Aorta (tissue), 5 donors: Measurements from ENCODE around the gene TCL1B. TPM values are rescaled to one million over a fixed set of nuclear protein-coding genes. Genes with fewer than 3 reads are reported as not detected.

Source experiments
- ATAC-seq: fragments of 200-7000 bp; cut with Tn5 transposase; one replicate; pipeline ENCODE4 v1.9.1; 2022; ENCODE audit warnings: moderate library complexity; ENCODE audit not compliant: low FRiP score
- DNase-seq, 2 donors: peaks; one replicate each; pipeline ENCODE4 v3.0.0-alpha.2; 2020
- H3K27ac ChIP-seq, 2 donors: one replicate each; pipeline ENCODE4 v1.5.1; 2013; ENCODE audit warnings: low read length in 2 of 2, mild to moderate bottlenecking in 2 of 2, moderate library complexity in 2 of 2, control low read depth in 1 of 2, inconsistent platforms in 1 of 2, low read depth in 1 of 2
- H3K27me3 ChIP-seq, 2 donors: one replicate each; pipeline ENCODE4 v1.6.1; 2013; ENCODE audit warnings: control low read depth in 1 of 2, low read length in 1 of 2, mild to moderate bottlenecking in 1 of 2, moderate library complexity in 1 of 2; ENCODE audit not compliant: insufficient read depth in 2 of 2, control insufficient read depth in 1 of 2
- H3K36me3 ChIP-seq, 2 donors: one replicate each; pipeline ENCODE4 v1.6.1; 2013; ENCODE audit warnings: control low read depth in 1 of 2, low read length in 1 of 2, mild to moderate bottlenecking in 1 of 2; ENCODE audit not compliant: insufficient read depth in 2 of 2, control insufficient read depth in 1 of 2
- H3K4me1 ChIP-seq, 2 donors: one replicate each; pipeline ENCODE4 v1.6.1; 2013; ENCODE audit warnings: low read length in 2 of 2, control low read depth in 1 of 2, mild to moderate bottlenecking in 1 of 2, moderate library complexity in 1 of 2; ENCODE audit not compliant: insufficient read depth in 2 of 2, control insufficient read depth in 1 of 2
- H3K4me3 ChIP-seq, 2 donors: one replicate each; pipeline ENCODE4 v1.5.1; 2013; ENCODE audit warnings: low read length in 2 of 2, control low read depth in 1 of 2, mild to moderate bottlenecking in 1 of 2
- H3K9me3 ChIP-seq: one replicate; pipeline ENCODE4 v1.6.1; 2013; ENCODE audit warnings: mild to moderate bottlenecking, low read length; ENCODE audit not compliant: control insufficient read depth
- WGBS, 2 donors: extraction: QIAGEN DNeasy Blood & Tissue Kit; methylation state at CpG; one replicate each; pipeline ENCODE4 v1.1.7; 2013; 5-methylcytosine and 5-hydroxymethylcytosine counted together
- intact Hi-C, 2 donors: fragments of 100-400 bp; cut with DNase I; formaldehyde crosslinking; loops; one replicate each; pipeline versions ENCODE4 v1.14.2 to v1.15.0; 2022
- long read RNA-seq, 2 donors: library from polyadenylated mRNA; unstranded; transcript quantifications; one replicate each; pipeline ENCODE4 v2.0.0, GENCODE V29; 2020 to 2021
- polyA plus RNA-seq, 2 donors: library from polyadenylated mRNA; stranded (reverse); fragments of 200-250 nt; gene quantifications; one replicate each; pipeline ENCODE4 v1.2.3, GENCODE V29; 2013
- total RNA-seq, 2 donors: library from RNA; stranded (reverse); fragmentation: NEBNext Ultra II Directional; extraction: Animal tissue kit (Norgen Biotek cat#: 25700); gene quantifications; one replicate each; pipeline ENCODE4 v1.2.1, GENCODE V29; 2021
- donor health status: healthy with polysubstance abuse.
- donor health status: Bipolar disorder and iron deficiency.
- donor health status: DM: no; HTN: no; CAD: no.
- donor health status: DM: no; HTN: no; CAD: no.
- donor health status: DM: yes; HTN: yes; CAD: no.

Gene TCL1B
- total RNA-seq (not detected), polyA plus RNA-seq (not detected)
- long read RNA-seq, donor 1 = 0 reads
- long read RNA-seq, donor 2 = 0 reads

DNA sequence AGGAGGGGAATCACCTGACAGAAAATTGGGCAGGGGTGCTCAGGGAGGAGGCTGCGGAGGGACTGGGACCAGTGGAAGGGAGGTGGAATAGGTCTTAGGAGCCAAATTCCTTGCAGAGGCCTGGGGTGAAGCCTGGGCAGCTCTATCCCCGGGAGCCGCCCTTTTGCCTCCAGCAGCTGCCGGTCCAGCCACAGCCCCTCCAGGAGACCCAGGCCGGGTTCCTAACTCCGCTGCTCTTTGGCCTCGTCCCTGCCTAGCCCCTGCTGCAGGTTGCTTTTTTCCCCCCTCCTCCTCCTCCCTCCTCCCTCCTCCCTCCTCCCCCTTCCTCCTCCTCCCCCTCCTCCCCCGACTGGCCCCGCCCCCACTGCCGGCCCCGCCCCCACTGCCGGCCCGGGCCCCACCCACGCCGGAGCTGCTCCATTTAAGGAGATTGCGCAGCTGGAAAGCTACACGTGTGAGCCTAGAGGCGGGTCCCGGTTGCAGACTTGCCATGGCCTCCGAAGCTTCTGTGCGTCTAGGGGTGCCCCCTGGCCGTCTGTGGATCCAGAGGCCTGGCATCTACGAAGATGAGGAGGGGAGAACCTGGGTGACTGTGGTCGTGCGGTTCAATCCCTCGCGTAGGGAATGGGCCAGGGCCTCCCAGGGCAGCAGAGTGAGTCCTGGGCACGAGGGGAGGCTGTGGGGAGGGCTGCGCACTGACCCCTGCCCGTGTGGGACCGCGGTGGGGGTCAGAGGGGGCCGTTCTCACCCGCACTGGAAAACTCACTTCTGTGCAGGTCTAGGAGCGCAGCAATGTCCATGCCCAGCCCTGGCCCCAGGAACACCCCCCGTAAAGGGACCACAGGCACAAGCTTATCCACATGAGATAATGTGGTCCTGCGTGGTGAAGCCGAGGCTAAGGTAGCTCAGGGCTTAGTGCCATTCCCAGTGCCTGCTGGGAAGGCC is at the start of gene TCL1B:
TSS of gene TCL1B (plus strand) at position 449 of the 945 bp plus-strand sequence. CDS start at position 491, 42 bp downstream.
- ATAC-seq = no peak
- WGBS, 2 donors = 81 to 87% methylated on average over 26 to 38 of the region's 38 CpGs
- H3K27me3 ChIP-seq = no peaks in the 10 kb centered on the region
- no peak within 1 kb of the TSS for H3K4me3 ChIP-seq
- H3K36me3 ChIP-seq = no peaks in the 10 kb centered on the region
- no peak for DNase-seq
- intact Hi-C loops = no loop called here
- no peaks in the 10 kb centered on the region for H3K9me3 ChIP-seq
- no peaks in the 10 kb centered on the region for H3K4me1 ChIP-seq
- no peak within 1 kb of the TSS for H3K27ac ChIP-seq

GRCh38 chr14:95644981-95645380 is 41.2 kb upstream of the TCL1B start:
- WGBS, 2 donors = 82 to 84% methylated on average over 3 of the region's 3 CpGs
- H3K36me3 ChIP-seq = no peaks in the 10 kb centered on the region
- H3K9me3 ChIP-seq = no peaks in the 10 kb centered on the region
- no peaks in the 10 kb centered on the region for H3K27me3 ChIP-seq
- ATAC-seq (no peak), DNase-seq (no peak)
- no peak overlapping the region for H3K27ac ChIP-seq
- H3K4me3 ChIP-seq = no peak overlapping the region
- H3K4me1 ChIP-seq = no peaks in the 10 kb centered on the region
- intact Hi-C loops = no loop called here

GRCh38 chr14:95645389-95645996 is 40.7 kb upstream of the TCL1B start:
- DNase-seq (no peak), ATAC-seq (no peak)
- H3K4me1 ChIP-seq = no peaks in the 10 kb centered on the region
- H3K36me3 ChIP-seq = no peaks in the 10 kb centered on the region
- no peak overlapping the region for H3K4me3 ChIP-seq
- 80 to 85% methylated on average over 10 of the region's 10 CpGs for WGBS, 2 donors
- no peak overlapping the region for H3K27ac ChIP-seq
- H3K9me3 ChIP-seq = no peaks in the 10 kb centered on the region
- no peaks in the 10 kb centered on the region for H3K27me3 ChIP-seq
- intact Hi-C loops = no loop called here

GRCh38 chr14:95647926-95648325 is 38.3 kb upstream of the TCL1B start:
- Histone ChIP-seq H3K36me3 (no peaks in the 10 kb centered on the region), H3K27ac (no peak overlapping the region), H3K9me3 (no peaks in the 10 kb centered on the region), H3K4me3 (no peak overlapping the region), H3K4me1 (no peaks in the 10 kb centered on the region), H3K27me3 (no peaks in the 10 kb centered on the region)
- no peak for ATAC-seq
- WGBS, 2 donors = 68 to 73% methylated on average over 3 of the region's 3 CpGs
- intact Hi-C loops = no loop called here
- no peak for DNase-seq

DNA sequence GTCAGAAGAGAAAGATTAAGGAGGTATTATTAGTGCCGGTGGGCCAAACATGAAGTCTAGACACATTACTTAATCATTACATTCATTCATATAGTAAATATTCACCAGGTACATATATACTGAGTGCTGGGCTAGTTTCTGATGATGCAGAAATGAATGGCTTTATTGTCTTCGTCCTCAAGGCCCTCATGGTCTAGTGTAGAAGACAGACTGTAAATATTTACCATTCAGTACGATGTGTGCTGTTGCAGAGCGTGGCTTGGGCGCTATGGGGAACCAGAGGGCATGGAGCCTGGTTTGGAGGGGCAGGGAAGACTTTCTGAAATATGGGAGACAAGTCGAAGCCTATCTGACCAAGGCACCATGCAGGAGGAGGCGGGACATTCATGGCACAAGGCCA is 37.0 kb upstream of the TCL1B start:
- no peak for ATAC-seq
- Histone ChIP-seq H3K27me3 (no peaks in the 10 kb centered on the region), H3K27ac (no peak overlapping the region), H3K36me3 (no peaks in the 10 kb centered on the region), H3K9me3 (no peaks in the 10 kb centered on the region), H3K4me1 (no peaks in the 10 kb centered on the region), H3K4me3 (no peak overlapping the region)
- WGBS, 2 donors = 82% methylated on average over 7 of the region's 7 CpGs
- intact Hi-C loops = no loop called here
- no peak for DNase-seq

DNA sequence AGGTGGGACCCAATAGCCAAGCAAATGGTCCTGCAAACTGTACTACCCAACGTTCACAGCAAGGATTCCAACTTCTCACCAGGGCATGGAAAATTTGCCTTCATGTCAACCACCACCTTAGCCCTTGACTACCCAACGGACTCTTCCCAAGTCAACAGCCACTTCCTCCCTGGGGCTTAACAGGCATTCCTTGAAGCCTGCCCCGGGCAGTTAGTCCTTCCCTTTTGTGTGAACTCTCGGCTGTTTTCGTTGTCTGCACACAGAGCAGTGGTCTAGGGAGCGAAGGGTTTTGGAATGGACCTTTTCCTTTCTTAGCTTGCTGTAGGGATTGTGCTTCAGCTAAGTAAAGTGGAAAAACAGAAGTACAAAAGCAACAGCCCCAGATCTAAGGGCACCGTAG is 35.2 kb upstream of the TCL1B start:
- DNase-seq (no peak), ATAC-seq (no peak)
- Histone ChIP-seq H3K27me3 (no peaks in the 10 kb centered on the region), H3K36me3 (no peaks in the 10 kb centered on the region), H3K4me1 (no peaks in the 10 kb centered on the region), H3K4me3 (no peak overlapping the region), H3K27ac (no peak overlapping the region), H3K9me3 (no peaks in the 10 kb centered on the region)
- intact Hi-C loops = no loop called here
- WGBS, 2 donors = 26 to 30% methylated on average over 7 of the region's 7 CpGs

- no peaks in the 10 kb centered on the region for H3K27me3 ChIP-seq
- no peaks in the 10 kb centered on the region for H3K36me3 ChIP-seq
- 43 to 46% methylated on average over 5 of the region's 5 CpGs for WGBS, 2 donors
- H3K4me3 ChIP-seq = no peak overlapping the region
- no peak for DNase-seq
- intact Hi-C loops = no loop called here
- no peak for ATAC-seq
- H3K27ac ChIP-seq = no peak overlapping the region
- no peaks in the 10 kb centered on the region for H3K4me1 ChIP-seq
- H3K9me3 ChIP-seq = peaks cover 2% of the 10 kb centered on the region
These were observed 34.2 kb upstream of the TCL1B start for GRCh38 chr14:95651821-95652583.

DNA sequence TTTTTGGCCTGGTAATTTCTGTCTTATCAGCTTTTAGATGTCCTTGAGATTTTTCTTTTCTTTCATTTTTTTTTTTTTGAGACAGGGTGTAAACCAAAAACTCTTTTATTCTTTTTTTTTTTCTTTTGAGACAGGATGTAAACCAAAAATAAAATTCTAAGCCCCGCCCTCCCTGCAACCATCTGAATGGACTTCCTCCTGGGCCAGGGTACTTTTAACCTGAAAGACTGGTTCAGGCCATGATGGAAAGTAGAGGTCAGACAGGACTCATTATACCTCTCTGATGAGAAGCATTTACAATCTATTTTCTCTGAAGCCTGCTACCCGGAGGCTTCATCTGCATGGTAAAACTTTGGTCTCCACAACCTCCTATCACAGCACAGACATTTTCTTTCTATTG is 33.5 kb upstream of the TCL1B start:
- 68 to 72% methylated on average over 2 of the region's 2 CpGs for WGBS, 2 donors
- Histone ChIP-seq H3K4me3 (no peak overlapping the region), H3K36me3 (no peaks in the 10 kb centered on the region), H3K4me1 (no peaks in the 10 kb centered on the region), H3K9me3 (peaks cover 2% of the 10 kb centered on the region), H3K27me3 (no peaks in the 10 kb centered on the region), H3K27ac (no peak overlapping the region)
- intact Hi-C loops = no loop called here
- ATAC-seq (no peak), DNase-seq (no peak)
